GM19455 (cell line): ENCODE results near the gene TICRR.

Experiments
- ATAC-seq: cut with Tn5 transposase; IDR thresholded peaks from one replicate; pipeline ENCODE4 v1.9.1; 2021; ENCODE audit not compliant: unreplicated experiment

TICRR gene

GRCh38 chr15:89670971-89671560, 95.8 kb downstream of the TICRR start:
- no peak for ATAC-seq

GRCh38 chr15:89671687-89672086, 96.4 kb downstream of the TICRR start:
- no peak for ATAC-seq

GRCh38 chr15:89672221-89673164, 97.2 kb downstream of the TICRR start:
- ATAC-seq = no peak

- ATAC-seq = no peak
These were observed 97.9 kb downstream of the TICRR start for GRCh38 chr15:89673165-89673512.

- ATAC-seq = no peak
These were observed 99.3 kb downstream of the TICRR start for GRCh38 chr15:89674526-89674925.

- ATAC-seq = no peak
These were observed 100.3 kb downstream of the TICRR start for GRCh38 chr15:89675606-89676005.

- no peak for ATAC-seq
These were observed 102.1 kb downstream of the TICRR start for GRCh38 chr15:89677381-89677780.
